ELF-1 (cell line): ENCODE measurements around the gene LMNTD2.
A peak's percentile ranks its signal among the peaks of the same experiment; 100 is the strongest.
"Not testable (repeated sequence)": the region's sequence is repeated elsewhere in the genome, so short reads cannot be mapped to it uniquely, and the experiment has no call there.

ENCODE experiments used
- DNase-seq: peaks from one replicate; pipeline ENCODE4 v3.0.0-alpha.2; 2016; ENCODE audit warnings: low read depth, low spot score

Gene LMNTD2

GRCh38 chr11:535210-535518, 25.4 kb downstream of the LMNTD2 start:
- DNase-seq: no peak

- peak; percentile 55 for DNase-seq
Observed at GRCh38 chr11:534396-535209, 25.9 kb downstream of the LMNTD2 start.

- DNase-seq: no peak
Observed at GRCh38 chr11:533586-534395, 26.7 kb downstream of the LMNTD2 start.

- no peak for DNase-seq
Observed at GRCh38 chr11:532986-533585, 27.5 kb downstream of the LMNTD2 start.

GRCh38 chr11:532527-532985, 28.0 kb downstream of the LMNTD2 start:
- no peak for DNase-seq

- DNase-seq: no peak
Observed at GRCh38 chr11:531919-532526, 28.5 kb downstream of the LMNTD2 start.

- DNase-seq: no peak
Observed at GRCh38 chr11:530960-531831, 29.3 kb downstream of the LMNTD2 start.

- DNase-seq: no peak
Observed at GRCh38 chr11:529728-530411, 30.7 kb downstream of the LMNTD2 start.

GRCh38 chr11:528815-529727, 31.5 kb downstream of the LMNTD2 start:
- no peak for DNase-seq

- no peak for DNase-seq
Observed at GRCh38 chr11:528166-528814, 32.2 kb downstream of the LMNTD2 start.

GRCh38 chr11:526192-526591, 34.3 kb downstream of the LMNTD2 start:
- DNase-seq: no peak

- no peak for DNase-seq
Observed at GRCh38 chr11:521177-521688, 39.3 kb downstream of the LMNTD2 start.

GRCh38 chr11:520428-521176, 39.9 kb downstream of the LMNTD2 start:
- DNase-seq: peak; percentile 74

- peak; percentile 96 for DNase-seq
Observed at GRCh38 chr11:518463-519202, 41.9 kb downstream of the LMNTD2 start.

GRCh38 chr11:516918-517685, 43.4 kb downstream of the LMNTD2 start:
- DNase-seq: not testable (repeated sequence)

GRCh38 chr11:516400-516799, 44.1 kb downstream of the LMNTD2 start:
- no peak for DNase-seq
